ENCODE results near the gene SCG5. TPM values are rescaled to one million over a fixed set of nuclear protein-coding genes. Genes with fewer than 3 reads are reported as not detected.

The SCG5 gene
- total and polyA plus RNA-seq, 2 donors (not counting 3 experiments of a cell fraction or from before 2014, with no cell fraction given) = 3.3 to 3.9 TPM

DNA sequence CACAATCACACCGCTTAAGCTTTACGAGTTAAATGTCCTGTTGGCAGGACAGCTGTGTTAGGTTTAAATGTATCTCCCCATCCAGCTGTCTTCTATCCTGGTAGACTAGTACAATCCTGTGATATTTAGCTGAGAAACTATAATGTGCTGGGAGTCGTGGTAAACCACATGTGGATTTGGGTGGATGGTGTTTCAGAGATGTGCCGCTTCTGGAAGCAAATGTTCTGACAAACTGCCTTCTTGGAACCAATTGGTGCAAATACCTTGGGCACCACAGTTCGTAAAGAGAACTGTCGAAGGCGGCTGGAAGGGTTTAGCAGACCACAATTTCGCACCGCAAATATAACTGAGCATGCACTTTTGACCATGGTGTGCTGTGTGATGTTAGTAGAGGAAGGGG, 15.0 kb downstream of the SCG5 start:
- ChIA-PET POLR2A (no interaction called here), CTCF (interaction anchor here (1.0 to 9.5 kb wide), 7 partner anchors 10 to 477 kb away, joined by 3 to 226 read pairs (median 4); no protein-coding TSS in a partner anchor)
- Histone ChIP-seq H3K27ac (ENCODE audit: insufficient read depth, low read depth, low read length) (no peak overlapping the region), H3K4me2 (ENCODE audit: insufficient read depth, low read length) (no peak overlapping the region), H3K36me3 (ENCODE audit: control insufficient read depth in 2 of 2, extremely low read depth in 1 of 2, insufficient read depth in 2 of 2, low read length in 2 of 2) (peaks cover 0 to 2% of the 10 kb centered on the region in 2 experiments), H3K9me1 (replicated peaks; ENCODE audit: control insufficient read depth, extremely low read depth, insufficient read depth, low read length) (no peaks in the 10 kb centered on the region), H3K4me1 (ENCODE audit: control insufficient read depth, extremely low read depth, insufficient read depth, low read length) (peaks cover 7% of the 10 kb centered on the region), H3K9ac (replicated peaks; ENCODE audit: extremely low read depth, insufficient read depth, low read length) (no peak overlapping the region), H3K79me2 (ENCODE audit: control insufficient read depth, insufficient read depth, low read length) (no peaks in the 10 kb centered on the region), H2AFZ (ENCODE audit: low read depth, low read length) (no peak overlapping the region), H3K4me3 (replicated peaks in 1 of 3; ENCODE audit: insufficient read depth in 1 of 3, low read depth in 1 of 3, low read length in 3 of 3) (no peak overlapping the region), H4K20me1 (replicated peaks; ENCODE audit: control insufficient read depth, extremely low read depth, insufficient read depth, low read length) (no peaks in the 10 kb centered on the region), H3K9me3 (replicated peaks; ENCODE audit: control insufficient read depth, insufficient read depth, low read length) (no peaks in the 10 kb centered on the region), H3K27me3 (ENCODE audit: control insufficient read depth in 2 of 2, insufficient read depth in 2 of 2, low read length in 2 of 2) (no peaks in the 10 kb centered on the region)
- intact Hi-C loops (cut with micrococcal nuclease) (no loop called here), dilution Hi-C loops (cut with MboI; ENCODE audit: extremely low pct_ligation_motif_present, low sequenced_read_pairs) (no loop called here)
- TF ChIP-seq EZH2 (IDR thresholded peaks at IDR 0.05; ENCODE audit: borderline replicate concordance, low read depth, low read length, severe bottlenecking) = no peak
- TF ChIP-seq, protein P1, sequence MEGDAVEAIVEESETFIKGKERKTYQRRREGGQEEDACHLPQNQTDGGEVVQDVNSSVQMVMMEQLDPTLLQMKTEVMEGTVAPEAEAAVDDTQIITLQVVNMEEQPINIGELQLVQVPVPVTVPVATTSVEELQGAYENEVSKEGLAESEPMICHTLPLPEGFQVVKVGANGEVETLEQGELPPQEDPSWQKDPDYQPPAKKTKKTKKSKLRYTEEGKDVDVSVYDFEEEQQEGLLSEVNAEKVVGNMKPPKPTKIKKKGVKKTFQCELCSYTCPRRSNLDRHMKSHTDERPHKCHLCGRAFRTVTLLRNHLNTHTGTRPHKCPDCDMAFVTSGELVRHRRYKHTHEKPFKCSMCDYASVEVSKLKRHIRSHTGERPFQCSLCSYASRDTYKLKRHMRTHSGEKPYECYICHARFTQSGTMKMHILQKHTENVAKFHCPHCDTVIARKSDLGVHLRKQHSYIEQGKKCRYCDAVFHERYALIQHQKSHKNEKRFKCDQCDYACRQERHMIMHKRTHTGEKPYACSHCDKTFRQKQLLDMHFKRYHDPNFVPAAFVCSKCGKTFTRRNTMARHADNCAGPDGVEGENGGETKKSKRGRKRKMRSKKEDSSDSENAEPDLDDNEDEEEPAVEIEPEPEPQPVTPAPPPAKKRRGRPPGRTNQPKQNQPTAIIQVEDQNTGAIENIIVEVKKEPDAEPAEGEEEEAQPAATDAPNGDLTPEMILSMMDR (IDR thresholded peaks at IDR 0.05; ENCODE audit: extremely low read depth in 1 of 2, insufficient read depth in 1 of 2, low read depth in 1 of 2, low read length in 2 of 2) = no peak
- no peak for TF ChIP-seq MYC (IDR thresholded peaks at IDR 0.05; ENCODE audit: low read depth, low read length)
- TF ChIP-seq POLR2A (IDR thresholded peaks at IDR 0.05; ENCODE audit: low read depth, low read length) = no peak
- no peak for TF ChIP-seq POLR2AphosphoS5 (IDR thresholded peaks at IDR 0.05; ENCODE audit: insufficient read depth, low read depth, low read length)
- TF ChIP-seq, protein P2, sequence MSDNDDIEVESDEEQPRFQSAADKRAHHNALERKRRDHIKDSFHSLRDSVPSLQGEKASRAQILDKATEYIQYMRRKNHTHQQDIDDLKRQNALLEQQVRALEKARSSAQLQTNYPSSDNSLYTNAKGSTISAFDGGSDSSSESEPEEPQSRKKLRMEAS (IDR thresholded peaks at IDR 0.05; ENCODE audit: insufficient read depth, insufficient read length) = no peak
- TF ChIP-seq JUN (IDR thresholded peaks at IDR 0.05; ENCODE audit: borderline replicate concordance, insufficient read depth, insufficient read length, low read depth) = no peak
- no peak for TF ChIP-seq FOS (IDR thresholded peaks at IDR 0.05; ENCODE audit: borderline replicate concordance, insufficient read depth, low read length)
- no peak for TF ChIP-seq GATA2 (IDR thresholded peaks at IDR 0.05; ENCODE audit: insufficient read depth, insufficient read length, low read depth, low read length)
- no TSS peak for BruUV-seq (replicated peaks)
- FAIRE-seq = no peak
- no peak for DNase-seq (ENCODE audit: low read depth, low spot score)
